HG03378 (cell line): ENCODE results near the gene GPR87.
A peak's percentile ranks its signal among the peaks of the same experiment; 100 is the strongest.

Experiments
- ATAC-seq: cut with Tn5 transposase; IDR thresholded peaks from one replicate; pipeline ENCODE4 v1.9.1; 2021; ENCODE audit warnings: mild to moderate bottlenecking, moderate library complexity; ENCODE audit not compliant: unreplicated experiment

Gene GPR87

GRCh38 chr3:151283907-151284461 lies 32.6 kb downstream of the GPR87 start:
- no peak for ATAC-seq

GRCh38 chr3:151283387-151283786 lies 33.2 kb downstream of the GPR87 start:
- no peak for ATAC-seq

DNA sequence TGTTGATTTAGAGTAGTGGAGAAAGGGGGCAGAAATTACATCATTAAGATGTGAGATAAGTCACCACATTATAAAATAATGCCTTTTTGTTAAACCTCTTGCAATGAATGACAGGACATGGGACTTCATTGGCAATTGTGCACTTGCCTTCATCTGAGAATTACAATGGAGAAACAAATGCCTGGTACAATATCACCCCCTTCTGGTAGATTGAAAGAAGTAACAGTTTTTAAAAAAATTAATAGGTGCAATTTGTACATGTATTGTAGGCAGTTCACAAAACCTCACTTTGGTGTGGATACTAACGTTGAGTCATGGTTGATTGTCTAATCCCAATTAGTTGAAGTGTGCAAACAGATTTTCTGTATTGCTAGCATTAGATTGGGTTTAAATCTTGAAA lies 33.7 kb downstream of the GPR87 start:
- peak; percentile 64 for ATAC-seq

- ATAC-seq: no peak
These were observed 34.8 kb downstream of the GPR87 start for GRCh38 chr3:151281671-151282324.

DNA sequence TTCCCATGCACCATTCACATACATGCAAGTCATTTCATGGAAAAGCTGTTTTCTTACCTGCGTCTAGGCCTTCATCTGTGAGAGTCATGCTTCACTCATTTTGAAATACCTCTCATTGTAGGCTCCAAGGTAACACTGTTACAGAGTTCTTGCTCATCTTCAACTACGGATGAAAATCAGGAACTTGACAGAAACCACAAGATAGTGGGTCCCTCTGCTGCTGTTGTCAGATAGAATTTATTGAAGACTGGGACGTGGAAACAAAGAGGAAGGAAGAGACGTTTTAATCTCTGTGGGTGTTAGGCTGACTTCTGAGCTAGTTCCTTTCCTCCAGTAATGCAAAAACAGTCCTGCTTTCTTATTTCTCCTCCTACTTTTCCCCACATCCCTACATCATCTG lies 38.4 kb downstream of the GPR87 start, which contains the start of gene P2RY14:
P2RY14 (minus strand) TSS at position 313 of the 400 bp plus-strand sequence. CDS start 64,226 bp downstream, outside the sequence.
- no peak for ATAC-seq

DNA sequence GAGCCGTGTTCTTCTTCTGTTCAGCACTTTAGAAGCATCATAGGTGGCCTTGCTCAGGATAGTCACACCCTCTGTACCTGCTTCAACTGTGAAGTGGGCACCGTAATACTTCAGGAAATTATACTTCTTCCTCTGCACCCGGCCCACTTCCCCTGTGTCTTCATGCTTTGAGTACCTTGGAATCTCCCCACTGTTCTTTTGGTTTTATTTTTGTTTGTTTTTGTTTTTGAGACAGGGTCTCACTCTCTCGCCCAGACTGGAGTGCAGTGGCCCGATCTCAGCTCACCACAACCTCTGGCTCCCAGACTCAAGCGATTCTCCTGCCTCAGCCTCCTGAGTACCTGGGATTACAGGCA lies 40.0 kb downstream of the GPR87 start:
- peak; percentile 45 for ATAC-seq

GRCh38 chr3:151276038-151276686 lies 40.5 kb downstream of the GPR87 start:
- peak; percentile 7 for ATAC-seq

GRCh38 chr3:151275091-151275490 lies 41.5 kb downstream of the GPR87 start:
- ATAC-seq: no peak

DNA sequence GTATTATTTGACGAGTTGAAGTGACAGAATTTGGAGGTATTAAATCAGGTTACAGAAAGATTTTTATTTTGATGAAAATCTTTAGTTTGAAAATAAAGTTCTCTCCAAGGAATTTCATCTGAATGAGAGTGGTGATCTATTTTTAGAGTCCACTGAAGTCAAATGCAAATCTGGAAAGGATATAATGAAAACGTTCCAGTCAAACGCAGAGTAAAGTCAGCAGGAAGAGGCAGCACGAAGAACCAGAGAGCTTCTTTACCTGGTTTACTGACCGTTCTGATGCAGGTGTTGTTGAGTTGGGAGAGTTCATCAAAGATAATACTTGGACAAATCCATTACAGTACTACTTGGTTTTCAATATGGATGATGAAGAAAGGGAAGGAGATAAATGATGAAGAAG lies 47.0 kb downstream of the GPR87 start:
- no peak for ATAC-seq

- peak; percentile 60 for ATAC-seq
These were observed 48.1 kb downstream of the GPR87 start for GRCh38 chr3:151268267-151269235.

DNA sequence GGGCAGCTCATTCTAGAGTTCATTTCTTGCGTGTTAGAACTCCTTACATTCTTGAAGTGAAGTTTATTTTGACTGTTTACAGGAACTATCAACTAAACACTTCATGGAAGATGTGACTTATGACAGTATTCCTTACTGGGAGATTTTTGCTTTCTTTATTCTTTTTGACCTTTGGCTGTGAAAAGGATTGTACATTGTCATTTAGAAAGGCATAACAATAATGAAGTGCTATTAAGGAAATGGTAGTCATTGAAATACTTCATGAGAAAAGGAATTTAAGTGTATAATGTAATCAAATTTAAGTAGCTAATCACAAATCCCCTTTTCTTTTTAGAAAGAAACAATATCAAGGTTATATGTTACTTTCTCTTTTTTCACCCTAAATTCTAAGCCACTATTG lies 49.6 kb downstream of the GPR87 start:
- no peak for ATAC-seq

- peak; percentile 98 for ATAC-seq
These were observed 50.8 kb downstream of the GPR87 start for GRCh38 chr3:151265866-151266265.

GRCh38 chr3:151265166-151265565 lies 51.5 kb downstream of the GPR87 start:
- no peak for ATAC-seq

GRCh38 chr3:151264605-151265004 lies 52.0 kb downstream of the GPR87 start:
- ATAC-seq: no peak

DNA sequence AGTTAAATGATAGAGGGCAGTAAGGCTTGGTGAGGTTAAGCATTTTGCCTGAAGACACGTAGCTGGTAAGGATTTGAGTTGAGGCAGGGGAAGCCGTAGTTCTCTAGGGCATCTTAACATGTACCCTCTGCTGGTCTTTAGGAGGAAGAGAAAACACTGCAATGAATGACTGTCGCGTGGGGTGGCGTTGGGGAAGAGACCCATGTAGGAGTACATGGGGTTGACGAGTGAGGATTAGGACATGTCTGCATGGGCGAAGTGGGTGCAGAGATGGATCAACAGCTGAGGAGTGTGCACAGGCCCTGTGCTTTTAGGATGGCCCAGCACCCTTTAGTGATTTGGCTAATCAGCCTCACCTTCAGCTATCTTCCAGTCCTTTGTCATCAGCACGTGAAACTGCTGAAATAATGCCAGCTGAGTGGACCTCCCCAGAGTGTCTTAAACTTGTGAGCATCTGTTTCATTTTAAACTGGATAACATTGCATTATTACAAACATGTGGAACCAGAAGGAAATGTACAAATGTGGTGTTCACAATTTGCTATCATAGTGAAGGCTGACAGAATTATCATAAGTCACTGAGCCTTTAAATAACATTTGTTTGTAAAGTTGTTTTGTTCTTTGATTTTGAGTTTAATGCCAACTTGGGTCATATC lies 53.6 kb downstream of the GPR87 start:
- ATAC-seq: no peak

GRCh38 chr3:151259664-151260063 lies 57.0 kb downstream of the GPR87 start:
- ATAC-seq: no peak

DNA sequence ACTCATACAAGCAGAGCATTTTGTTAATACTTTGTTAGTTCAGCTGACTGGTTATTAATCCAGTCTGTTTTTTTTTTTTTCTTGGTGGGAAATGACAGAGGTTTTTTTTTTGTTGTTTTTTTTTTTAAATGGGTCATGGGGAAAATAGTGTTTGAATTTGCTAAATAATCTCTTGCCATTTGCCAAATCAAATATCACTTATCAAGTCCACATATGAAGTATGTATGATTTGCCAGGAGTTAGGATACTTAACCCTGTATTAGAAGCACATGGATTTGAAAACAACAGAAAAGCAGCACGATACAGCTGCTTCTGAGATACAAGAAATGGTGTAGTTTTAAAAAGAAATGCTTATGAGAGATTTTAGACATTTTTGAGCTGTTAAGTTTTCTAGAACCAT lies 59.9 kb downstream of the GPR87 start:
- ATAC-seq: no peak

DNA sequence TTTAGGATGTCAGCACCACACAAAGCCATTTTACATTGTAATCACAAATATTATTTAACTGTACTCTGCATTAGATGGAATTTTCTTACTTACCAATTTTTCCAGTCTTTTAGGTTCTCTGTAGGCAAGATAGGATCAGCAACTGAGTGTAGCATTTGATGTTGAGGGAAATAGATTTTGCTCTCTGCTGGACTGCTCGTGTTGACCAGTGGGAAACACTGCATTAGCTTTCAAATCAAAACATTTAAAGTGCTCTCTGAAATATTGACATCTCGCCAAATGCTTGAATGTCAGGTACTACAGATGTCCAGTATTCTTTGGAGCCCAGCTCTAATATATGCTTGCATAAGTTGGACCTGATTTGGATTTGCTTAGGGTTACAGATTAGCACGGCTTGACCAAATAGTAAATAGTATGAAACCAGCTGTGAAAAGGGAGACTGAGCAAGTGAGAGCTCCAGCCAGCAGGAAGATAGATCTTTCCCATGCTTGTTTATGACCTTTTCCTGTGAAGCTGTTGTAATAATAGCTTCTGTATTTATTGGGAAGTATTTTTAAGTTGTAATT lies 67.8 kb downstream of the GPR87 start:
- no peak for ATAC-seq
